ENCODE measurements around the gene ARHGAP45. TPM values are rescaled to one million over a fixed set of nuclear protein-coding genes. Genes with fewer than 3 reads are reported as not detected.

The ARHGAP45 gene
- total RNA-seq, 2 donors from 2014 or later = 27.4 to 37.9 TPM

DNA sequence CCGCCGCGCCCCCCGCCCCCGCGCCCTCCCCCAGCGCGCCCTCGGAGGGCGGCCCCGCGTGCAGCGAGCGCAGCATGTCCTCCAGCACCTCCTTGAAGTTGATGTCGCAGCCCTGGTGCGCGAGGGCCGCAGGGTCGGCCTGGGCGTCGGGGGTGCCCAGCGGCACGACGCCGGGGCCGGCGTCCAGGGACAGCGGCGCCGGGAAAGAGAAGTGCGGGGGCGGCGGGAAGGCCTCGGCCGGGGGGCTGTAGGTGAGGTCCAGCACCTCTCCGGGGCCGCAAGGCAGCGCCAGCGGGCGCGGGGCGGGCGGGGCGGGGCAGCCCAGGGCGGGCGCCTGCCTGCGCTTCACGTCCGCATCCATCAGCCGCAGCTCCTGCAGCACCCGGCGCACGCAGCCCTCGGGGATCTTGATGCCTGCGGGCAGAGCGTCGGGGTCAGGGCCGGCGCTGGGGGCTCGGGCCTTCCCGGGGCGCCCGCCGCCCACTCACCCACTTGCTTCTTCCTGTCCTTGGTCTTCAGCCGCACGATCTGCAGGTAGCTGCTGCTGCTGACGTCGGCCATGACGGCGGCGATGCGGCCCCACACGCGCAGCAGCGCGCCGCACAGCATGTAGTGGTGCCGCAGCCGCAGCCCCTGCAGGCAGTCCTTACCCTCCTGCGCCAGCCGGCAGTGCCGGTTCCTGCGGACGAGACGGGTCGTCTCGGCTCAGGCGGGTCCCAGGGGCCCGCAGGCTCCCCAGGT lies 41.5 kb downstream of the ARHGAP45 start:
- TF ChIP-seq, protein P1, sequence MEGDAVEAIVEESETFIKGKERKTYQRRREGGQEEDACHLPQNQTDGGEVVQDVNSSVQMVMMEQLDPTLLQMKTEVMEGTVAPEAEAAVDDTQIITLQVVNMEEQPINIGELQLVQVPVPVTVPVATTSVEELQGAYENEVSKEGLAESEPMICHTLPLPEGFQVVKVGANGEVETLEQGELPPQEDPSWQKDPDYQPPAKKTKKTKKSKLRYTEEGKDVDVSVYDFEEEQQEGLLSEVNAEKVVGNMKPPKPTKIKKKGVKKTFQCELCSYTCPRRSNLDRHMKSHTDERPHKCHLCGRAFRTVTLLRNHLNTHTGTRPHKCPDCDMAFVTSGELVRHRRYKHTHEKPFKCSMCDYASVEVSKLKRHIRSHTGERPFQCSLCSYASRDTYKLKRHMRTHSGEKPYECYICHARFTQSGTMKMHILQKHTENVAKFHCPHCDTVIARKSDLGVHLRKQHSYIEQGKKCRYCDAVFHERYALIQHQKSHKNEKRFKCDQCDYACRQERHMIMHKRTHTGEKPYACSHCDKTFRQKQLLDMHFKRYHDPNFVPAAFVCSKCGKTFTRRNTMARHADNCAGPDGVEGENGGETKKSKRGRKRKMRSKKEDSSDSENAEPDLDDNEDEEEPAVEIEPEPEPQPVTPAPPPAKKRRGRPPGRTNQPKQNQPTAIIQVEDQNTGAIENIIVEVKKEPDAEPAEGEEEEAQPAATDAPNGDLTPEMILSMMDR (IDR thresholded peaks at IDR 0.05) = no peak
- Histone ChIP-seq H3K4me1 (peaks cover 21% of the 10 kb centered on the region), H3K9ac (ENCODE audit: low read depth in 2 of 2, low read length in 2 of 2) (no peak overlapping the region), H3K27me3 (no peaks in the 10 kb centered on the region), H3K27ac (no peak overlapping the region), H3K9me3 (no peaks in the 10 kb centered on the region), H3K36me3 (peaks cover 28% of the 10 kb centered on the region), H3K4me3 (no peak overlapping the region)
- no peak for DNase-seq
- intact Hi-C loops (cut with DNase I) = no loop called here

DNA sequence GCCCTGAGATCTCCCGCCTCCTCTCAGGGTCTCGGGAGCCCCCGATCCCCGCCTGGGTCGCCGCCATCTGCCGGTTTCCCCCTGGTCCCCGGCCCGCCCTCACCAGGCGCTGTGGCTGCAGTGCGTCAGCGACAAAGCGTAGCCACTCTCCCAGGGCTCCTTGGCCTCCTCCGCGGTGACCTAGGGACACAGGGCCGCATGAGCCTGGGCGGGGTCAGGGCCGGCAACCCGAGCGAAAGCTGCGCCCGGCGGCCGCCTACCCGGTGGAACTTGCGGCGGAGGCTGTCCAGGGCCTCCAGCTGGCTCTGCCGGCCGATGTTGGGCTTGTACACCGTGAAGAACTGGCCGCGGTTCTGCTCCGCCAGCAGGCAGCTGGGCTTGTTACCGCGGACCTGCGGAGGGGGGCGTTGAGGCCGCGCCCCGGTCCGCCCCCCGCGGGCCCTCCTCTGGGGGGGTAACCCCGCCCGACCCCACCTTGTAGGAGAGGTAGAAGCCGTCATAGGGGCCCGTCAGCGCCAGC lies 42.1 kb downstream of the ARHGAP45 start:
- intact Hi-C loops (cut with DNase I) = no loop called here
- no peaks in the 10 kb centered on the region for H3K9me3 ChIP-seq
- no peaks in the 10 kb centered on the region for H3K27me3 ChIP-seq
- no peak overlapping the region for H3K27ac ChIP-seq
- no peak overlapping the region for H3K4me3 ChIP-seq
- no peak for DNase-seq
- TF ChIP-seq, protein P1 (IDR thresholded peaks at IDR 0.05) = no peak
- no peak overlapping the region for H3K9ac ChIP-seq (ENCODE audit: low read depth in 2 of 2, low read length in 2 of 2)
- peaks cover 27% of the 10 kb centered on the region for H3K4me1 ChIP-seq
- H3K36me3 ChIP-seq = peaks cover 32% of the 10 kb centered on the region

DNA sequence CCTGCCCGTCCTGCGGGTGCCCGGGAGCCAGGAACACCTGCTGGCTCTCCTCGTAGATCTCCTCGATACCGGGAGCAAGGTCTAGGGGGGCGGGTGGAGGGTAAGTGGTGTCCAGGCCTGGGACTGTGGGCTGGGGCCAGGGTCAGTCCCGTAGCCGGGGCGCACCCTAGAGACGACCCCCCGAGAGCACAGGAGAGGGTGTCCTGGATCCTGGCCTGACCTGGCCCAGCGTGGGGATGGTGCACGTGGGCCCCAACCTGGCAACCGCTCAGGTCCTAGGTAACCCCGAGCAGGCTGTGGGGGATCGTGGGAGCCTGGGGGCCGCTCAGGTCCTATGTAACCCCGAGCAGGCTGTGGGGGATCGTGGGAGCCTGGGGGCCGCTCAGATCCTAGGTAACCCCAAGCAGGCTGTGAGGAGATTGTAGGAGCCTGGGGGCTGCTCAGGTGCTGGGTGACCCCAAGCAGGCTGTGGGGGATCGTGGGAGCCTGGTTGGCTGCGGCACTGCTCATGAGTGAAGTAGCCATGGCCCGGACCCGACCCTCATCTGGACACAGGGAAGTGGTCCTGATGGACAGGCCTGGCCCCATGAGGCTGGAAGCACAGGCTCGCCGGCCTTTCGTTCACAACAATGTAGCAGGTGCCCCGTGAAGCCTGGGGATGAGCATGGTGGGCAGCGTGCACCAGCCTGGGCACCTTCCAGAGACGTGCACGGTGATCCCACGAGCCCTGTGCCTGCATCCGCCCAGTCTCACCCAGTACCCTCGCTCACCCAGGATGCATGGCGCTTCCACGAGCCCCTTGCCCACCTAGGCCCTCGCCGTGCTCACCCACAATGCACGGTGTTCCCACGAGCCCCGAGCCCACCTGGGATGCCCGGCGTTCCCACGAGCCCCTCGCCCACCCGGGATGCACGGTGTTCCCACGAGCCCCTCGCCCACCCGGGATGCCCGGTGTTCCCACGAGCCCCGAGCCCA lies 43.0 kb downstream of the ARHGAP45 start:
- H3K4me1 ChIP-seq = peaks cover 28% of the 10 kb centered on the region
- intact Hi-C loops (cut with DNase I) = loop anchor here (5.0 kb wide), 1 partner anchor 82 kb away; no protein-coding TSS in a partner anchor
- H3K36me3 ChIP-seq = peaks cover 32% of the 10 kb centered on the region

DNA sequence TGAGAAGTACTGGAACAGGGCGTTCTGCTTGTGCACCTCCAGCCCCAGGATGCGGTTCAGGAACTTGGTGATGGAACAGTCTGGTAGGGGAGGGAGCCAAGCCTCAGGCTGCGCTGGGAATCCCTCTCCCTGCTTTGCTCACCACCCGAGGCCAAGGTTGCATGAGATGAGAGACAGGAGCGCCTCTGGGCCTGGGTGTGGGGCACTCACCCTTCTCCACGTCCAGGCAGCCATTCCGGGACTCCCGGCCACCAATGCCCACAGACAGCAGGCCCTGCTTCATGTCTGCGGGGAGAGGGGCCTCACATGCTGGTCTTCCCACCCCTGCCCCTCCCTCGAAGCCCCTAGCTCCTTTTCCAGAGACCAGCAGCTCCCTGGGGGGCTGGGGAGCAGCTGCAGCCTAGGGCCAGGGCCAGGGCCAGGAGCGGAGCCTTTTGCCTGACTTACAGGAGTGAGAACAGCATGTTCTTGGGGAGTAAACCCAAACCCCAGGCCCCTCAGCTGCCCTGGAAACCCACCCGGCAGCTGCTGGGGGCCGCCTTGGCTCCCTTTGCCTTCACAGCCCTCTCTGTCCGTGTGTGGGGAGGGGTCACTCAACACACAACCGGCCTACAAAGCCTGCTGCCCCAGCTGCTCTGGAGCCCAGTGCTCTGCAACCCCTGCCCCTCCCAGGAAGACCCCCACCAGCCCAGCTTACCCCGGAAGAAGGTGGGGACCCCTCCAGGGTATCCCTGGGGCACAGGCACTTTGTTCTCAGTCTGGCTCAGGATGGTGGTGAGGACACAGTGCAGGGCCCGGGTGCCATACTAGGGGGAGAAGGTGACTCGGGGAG lies 44.1 kb downstream of the ARHGAP45 start:
- no peaks in the 10 kb centered on the region for H3K27me3 ChIP-seq
- H3K36me3 ChIP-seq = peaks cover 32% of the 10 kb centered on the region
- TF ChIP-seq, protein P1 (IDR thresholded peaks at IDR 0.05) = no peak
- no peak overlapping the region for H3K4me3 ChIP-seq
- H3K4me1 ChIP-seq = peaks cover 22% of the 10 kb centered on the region
- intact Hi-C loops (cut with DNase I) = loop anchor here (5.0 kb wide), 1 partner anchor 81 kb away; no protein-coding TSS in a partner anchor
- H3K9me3 ChIP-seq = no peaks in the 10 kb centered on the region
- no peak overlapping the region for H3K9ac ChIP-seq (ENCODE audit: low read depth in 2 of 2, low read length in 2 of 2)
- DNase-seq = no peak
- H3K27ac ChIP-seq = no peak overlapping the region

More for the DNA sequence above, 43.0 kb downstream of the ARHGAP45 start:
- Histone ChIP-seq H3K9me3 (no peaks in the 10 kb centered on the region), H3K27me3 (no peaks in the 10 kb centered on the region), H3K4me3 (no peak overlapping the region), H3K9ac (ENCODE audit: low read depth in 2 of 2, low read length in 2 of 2) (no peak overlapping the region), H3K27ac (no peak overlapping the region)
- TF ChIP-seq, protein P1 (IDR thresholded peaks at IDR 0.05) = no peak
- DNase-seq = no peak
